Activated T-cell treated with anti-CD3 and anti-CD28 coated beads, Interleukin-2, amount 50 U/mL, for 24 hours (primary cell): Measurements from ENCODE around the gene DCTD.
"Not testable (repeated sequence)": the region's sequence is repeated elsewhere in the genome, so short reads cannot be mapped to it uniquely, and the experiment has no call there.

Experiments used
- DNase-seq: peaks from one replicate; pipeline ENCODE4 v3.0.0-alpha.2; 2020
- H3K27ac Mint-ChIP-seq: 2 replicates; pipeline ENCODE4 v1.8.0; 2020; ENCODE audit warnings: mild to moderate bottlenecking, mixed read lengths
- H3K27me3 Mint-ChIP-seq: 2 replicates; pipeline ENCODE4 v1.8.0; 2020; ENCODE audit warnings: mixed read lengths
- H3K36me3 Mint-ChIP-seq: 2 replicates; pipeline ENCODE4 v1.8.0; 2020; ENCODE audit warnings: low read depth, mixed read lengths
- H3K4me1 Mint-ChIP-seq: 2 replicates; pipeline ENCODE4 v1.8.0; 2020; ENCODE audit warnings: low read depth, mixed read lengths
- H3K4me3 Mint-ChIP-seq: 2 replicates; pipeline ENCODE4 v1.8.0; 2020; ENCODE audit warnings: mild to moderate bottlenecking, moderate library complexity, mixed read lengths
- H3K9me3 Mint-ChIP-seq: 2 replicates; pipeline ENCODE4 v1.8.0; 2020; ENCODE audit warnings: mixed read lengths

DCTD gene

GRCh38 chr4:182908124-182908523, 9.1 kb downstream of the DCTD start:
- Mint-ChIP-seq H3K4me3 (no peak overlapping the region), H3K36me3 (peaks cover 98% of the 10 kb centered on the region), H3K27me3 (no peaks in the 10 kb centered on the region), H3K9me3 (no peaks in the 10 kb centered on the region), H3K4me1 (peaks cover 45% of the 10 kb centered on the region), H3K27ac (no peak overlapping the region)
- no peak for DNase-seq

GRCh38 chr4:182907396-182907795, 9.8 kb downstream of the DCTD start:
- Mint-ChIP-seq H3K36me3 (peaks cover 98% of the 10 kb centered on the region), H3K27ac (no peak overlapping the region), H3K4me1 (peaks cover 38% of the 10 kb centered on the region), H3K27me3 (no peaks in the 10 kb centered on the region), H3K4me3 (no peak overlapping the region), H3K9me3 (no peaks in the 10 kb centered on the region)
- no peak for DNase-seq

GRCh38 chr4:182906786-182907185, 10.4 kb downstream of the DCTD start:
- H3K36me3 Mint-ChIP-seq, result peaks cover 98% of the 10 kb centered on the region
- peaks cover 34% of the 10 kb centered on the region for H3K4me1 Mint-ChIP-seq
- no peaks in the 10 kb centered on the region for H3K27me3 Mint-ChIP-seq
- H3K27ac Mint-ChIP-seq, result no peak overlapping the region
- no peaks in the 10 kb centered on the region for H3K9me3 Mint-ChIP-seq
- no peak overlapping the region for H3K4me3 Mint-ChIP-seq
- DNase-seq, result no peak

GRCh38 chr4:182905038-182905437, 12.1 kb downstream of the DCTD start:
- no peaks in the 10 kb centered on the region for H3K27me3 Mint-ChIP-seq
- DNase-seq, result no peak
- no peaks in the 10 kb centered on the region for H3K9me3 Mint-ChIP-seq
- peak overlapping the region; percentile 12 for H3K27ac Mint-ChIP-seq
- peaks cover 26% of the 10 kb centered on the region for H3K4me1 Mint-ChIP-seq
- H3K36me3 Mint-ChIP-seq, result peaks cover 98% of the 10 kb centered on the region
- no peak overlapping the region for H3K4me3 Mint-ChIP-seq

GRCh38 chr4:182904211-182904761, 12.9 kb downstream of the DCTD start:
- no peaks in the 10 kb centered on the region for H3K9me3 Mint-ChIP-seq
- H3K4me1 Mint-ChIP-seq, result peaks cover 22% of the 10 kb centered on the region
- H3K36me3 Mint-ChIP-seq, result peaks cover 98% of the 10 kb centered on the region
- DNase-seq, result no peak
- no peak overlapping the region for H3K27ac Mint-ChIP-seq
- no peaks in the 10 kb centered on the region for H3K27me3 Mint-ChIP-seq
- no peak overlapping the region for H3K4me3 Mint-ChIP-seq

- no peak for DNase-seq
- Mint-ChIP-seq H3K9me3 (no peaks in the 10 kb centered on the region), H3K36me3 (peaks cover 100% of the 10 kb centered on the region), H3K27ac (peak overlapping the region; percentile 37), H3K27me3 (no peaks in the 10 kb centered on the region), H3K4me1 (peaks cover 17% of the 10 kb centered on the region), H3K4me3 (no peak overlapping the region)
These were observed 14.2 kb downstream of the DCTD start for GRCh38 chr4:182903013-182903412.

- no peak overlapping the region for H3K4me3 Mint-ChIP-seq
- no peaks in the 10 kb centered on the region for H3K27me3 Mint-ChIP-seq
- H3K27ac Mint-ChIP-seq, result no peak overlapping the region
- peaks cover 97% of the 10 kb centered on the region for H3K36me3 Mint-ChIP-seq
- peaks cover 12% of the 10 kb centered on the region for H3K4me1 Mint-ChIP-seq
- DNase-seq, result no peak
- no peaks in the 10 kb centered on the region for H3K9me3 Mint-ChIP-seq
These were observed 15.8 kb downstream of the DCTD start for GRCh38 chr4:182901337-182901736.

GRCh38 chr4:182900021-182900420, 17.2 kb downstream of the DCTD start:
- H3K9me3 Mint-ChIP-seq, H3K27ac Mint-ChIP-seq, H3K27me3 Mint-ChIP-seq, DNase-seq, H3K4me3 Mint-ChIP-seq, H3K4me1 Mint-ChIP-seq: not testable (repeated sequence)
- H3K36me3 Mint-ChIP-seq, result peaks cover 97% of the 10 kb centered on the region

- Mint-ChIP-seq H3K27ac (no peak overlapping the region), H3K27me3 (no peaks in the 10 kb centered on the region), H3K4me1 (no peaks in the 10 kb centered on the region), H3K4me3 (no peak overlapping the region), H3K9me3 (no peaks in the 10 kb centered on the region), H3K36me3 (peaks cover 97% of the 10 kb centered on the region)
- DNase-seq, result no peak
These were observed 18.7 kb downstream of the DCTD start for GRCh38 chr4:182898479-182898799.

GRCh38 chr4:182897601-182898478, 19.3 kb downstream of the DCTD start:
- Mint-ChIP-seq H3K4me1 (no peaks in the 10 kb centered on the region), H3K27ac (peak overlapping the region; percentile 29), H3K36me3 (peaks cover 97% of the 10 kb centered on the region), H3K27me3 (no peaks in the 10 kb centered on the region), H3K4me3 (no peak overlapping the region), H3K9me3 (no peaks in the 10 kb centered on the region)
- DNase-seq, result no peak

GRCh38 chr4:182896421-182896820, 20.8 kb downstream of the DCTD start:
- H3K4me3 Mint-ChIP-seq, result no peak overlapping the region
- no peaks in the 10 kb centered on the region for H3K4me1 Mint-ChIP-seq
- H3K27me3 Mint-ChIP-seq, result no peaks in the 10 kb centered on the region
- DNase-seq, result no peak
- H3K36me3 Mint-ChIP-seq, result peaks cover 97% of the 10 kb centered on the region
- H3K9me3 Mint-ChIP-seq, result no peaks in the 10 kb centered on the region
- H3K27ac Mint-ChIP-seq, result no peak overlapping the region

- Mint-ChIP-seq H3K36me3 (peaks cover 97% of the 10 kb centered on the region), H3K4me3 (no peak overlapping the region), H3K27me3 (no peaks in the 10 kb centered on the region), H3K9me3 (no peaks in the 10 kb centered on the region), H3K4me1 (no peaks in the 10 kb centered on the region), H3K27ac (peak overlapping the region; percentile 37)
- DNase-seq, result no peak
These were observed 21.3 kb downstream of the DCTD start for GRCh38 chr4:182895791-182896292.

- DNase-seq, result no peak
- peaks cover 97% of the 10 kb centered on the region for H3K36me3 Mint-ChIP-seq
- H3K4me1 Mint-ChIP-seq, result no peaks in the 10 kb centered on the region
- no peaks in the 10 kb centered on the region for H3K9me3 Mint-ChIP-seq
- H3K4me3 Mint-ChIP-seq, result no peak overlapping the region
- H3K27me3 Mint-ChIP-seq, result no peaks in the 10 kb centered on the region
- H3K27ac Mint-ChIP-seq, result no peak overlapping the region
These were observed 22.4 kb downstream of the DCTD start for GRCh38 chr4:182894681-182895275.

GRCh38 chr4:182893474-182894080, 23.6 kb downstream of the DCTD start:
- no peak overlapping the region for H3K4me3 Mint-ChIP-seq
- H3K9me3 Mint-ChIP-seq, result no peaks in the 10 kb centered on the region
- H3K4me1 Mint-ChIP-seq, result no peaks in the 10 kb centered on the region
- no peak overlapping the region for H3K27ac Mint-ChIP-seq
- DNase-seq, result no peak
- H3K27me3 Mint-ChIP-seq, result no peaks in the 10 kb centered on the region
- H3K36me3 Mint-ChIP-seq, result peaks cover 97% of the 10 kb centered on the region

- no peak overlapping the region for H3K27ac Mint-ChIP-seq
- H3K27me3 Mint-ChIP-seq, result no peaks in the 10 kb centered on the region
- DNase-seq, result no peak
- H3K4me3 Mint-ChIP-seq, result no peak overlapping the region
- H3K4me1 Mint-ChIP-seq, result no peaks in the 10 kb centered on the region
- H3K36me3 Mint-ChIP-seq, result peaks cover 97% of the 10 kb centered on the region
- no peaks in the 10 kb centered on the region for H3K9me3 Mint-ChIP-seq
These were observed 24.1 kb downstream of the DCTD start for GRCh38 chr4:182893047-182893446.
